Measurements from ENCODE around the gene KCNG2.
A peak's percentile ranks its signal among the peaks of the same experiment; 100 is the strongest.

The KCNG2 gene

GRCh38 chr18:79800371-79801180 is 2.8 kb downstream of the KCNG2 start:
- no peak for DNase-seq

DNA sequence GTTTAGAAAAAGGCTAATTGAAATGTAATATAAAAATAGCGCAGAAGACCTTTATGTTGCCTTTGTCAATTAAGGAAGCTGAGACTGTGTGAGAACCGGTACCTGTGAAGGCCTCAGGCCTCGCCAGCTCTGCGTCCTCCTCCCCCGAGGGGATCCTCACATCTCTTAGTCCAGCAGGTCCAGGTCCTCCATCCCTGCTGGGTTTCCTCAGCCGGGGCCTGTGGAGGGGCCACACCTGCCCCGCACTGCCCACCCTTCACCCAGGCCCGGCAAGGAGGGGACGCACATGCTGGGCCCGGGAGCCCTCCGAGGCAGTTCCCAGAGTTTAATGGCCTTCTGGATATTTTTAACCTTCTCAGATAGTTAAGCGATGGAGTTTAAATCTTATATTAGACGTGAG is 3.5 kb downstream of the KCNG2 start:
- no peak for DNase-seq

DNA sequence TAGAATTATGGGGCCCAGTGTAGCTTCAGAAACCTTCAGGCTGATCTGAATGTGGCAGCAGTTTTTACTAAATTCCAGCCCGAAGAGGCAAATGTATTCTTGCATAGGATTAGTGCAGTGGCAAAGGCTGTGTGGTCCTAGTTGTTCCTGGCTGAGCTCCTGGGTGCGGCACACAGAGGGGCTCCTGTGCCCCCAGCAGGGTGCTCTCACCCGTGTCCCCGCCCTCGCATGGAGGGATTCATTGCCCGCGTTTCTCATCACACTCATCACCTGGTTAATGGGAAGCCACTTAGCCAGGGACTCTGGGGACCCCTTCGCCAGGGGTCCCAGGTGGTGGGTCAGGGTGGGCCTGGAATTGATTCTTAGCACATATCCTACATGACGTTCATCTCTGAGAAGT is 3.9 kb downstream of the KCNG2 start:
- no peak for DNase-seq

DNA sequence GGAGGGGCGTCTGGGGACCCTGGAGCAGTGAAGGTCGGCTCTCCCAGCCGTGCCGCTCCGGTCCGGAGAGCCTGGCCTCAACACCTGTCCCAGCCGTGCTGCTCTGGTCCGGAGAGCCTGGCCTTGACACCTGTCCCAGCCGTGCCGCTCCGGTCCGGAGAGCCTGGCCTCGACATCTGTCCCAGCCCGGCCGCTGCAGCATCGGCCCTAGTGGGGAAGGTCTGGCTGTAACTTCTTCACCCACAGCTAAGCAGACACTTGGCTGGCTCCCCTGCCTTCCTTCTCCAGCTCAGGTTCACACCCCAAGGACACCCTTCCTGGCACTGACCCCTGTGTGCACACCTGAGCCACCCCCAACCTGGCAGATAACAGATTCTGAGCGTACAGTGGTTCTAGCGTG is 4.6 kb downstream of the KCNG2 start:
- DNase-seq = no peak

DNA sequence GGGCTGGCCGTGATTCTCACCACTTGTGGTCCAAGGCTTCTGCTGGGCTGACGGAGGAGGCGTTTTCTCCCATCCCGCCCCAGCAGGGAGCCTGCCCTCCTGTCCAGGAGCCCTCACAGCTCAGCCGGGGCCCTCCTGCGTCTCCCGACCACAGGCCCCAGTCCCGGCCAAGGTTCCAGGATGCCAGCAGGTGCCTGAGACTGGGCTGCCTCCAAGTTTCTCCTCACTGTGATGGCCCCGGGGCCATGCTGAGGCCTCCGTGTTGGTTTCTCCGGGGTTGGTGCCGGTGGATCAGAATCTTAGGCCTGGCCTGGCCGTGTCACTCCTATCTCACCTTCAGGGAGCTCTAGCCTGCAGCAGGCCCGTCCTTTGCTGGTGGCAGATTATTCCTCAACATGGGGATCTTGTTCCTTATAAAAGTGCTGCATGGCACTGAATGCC is 5.9 kb downstream of the KCNG2 start:
- no peak for DNase-seq

- DNase-seq = no peak
These were observed 6.5 kb downstream of the KCNG2 start for GRCh38 chr18:79804130-79804787.

- peak; percentile 44 for DNase-seq
These were observed 7.6 kb downstream of the KCNG2 start for GRCh38 chr18:79805211-79805887.

DNA sequence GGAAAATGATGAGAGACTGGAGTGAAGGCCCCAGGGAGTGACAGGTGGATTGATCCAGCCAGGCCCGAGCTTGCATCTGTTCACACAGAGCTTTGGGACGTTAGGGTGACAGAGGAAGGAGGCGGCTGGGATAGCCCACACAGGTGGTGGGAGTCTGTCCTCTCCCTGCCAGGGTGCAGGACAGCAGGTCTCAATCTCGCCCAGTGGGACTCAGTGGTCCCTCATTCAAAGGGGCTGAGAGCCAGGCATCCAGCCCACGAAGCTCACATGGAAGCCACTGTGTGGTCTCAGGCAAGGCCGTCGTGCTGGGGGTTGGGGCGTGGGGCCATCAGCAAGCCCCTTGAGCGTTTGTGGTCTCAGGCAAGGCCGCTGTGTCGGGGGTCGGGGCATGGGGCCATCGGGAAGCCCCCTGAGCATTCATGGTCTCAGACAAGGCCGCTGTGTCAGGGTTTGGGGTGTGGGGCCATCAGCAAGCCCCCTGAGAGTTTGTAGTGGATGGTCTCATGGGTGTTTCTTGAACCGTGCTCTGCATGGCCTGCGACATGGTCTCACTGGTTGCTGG is 8.3 kb downstream of the KCNG2 start:
- DNase-seq = no peak

GRCh38 chr18:79806976-79807841 is 9.5 kb downstream of the KCNG2 start:
- DNase-seq = no peak

GRCh38 chr18:79809482-79810192 is 11.9 kb downstream of the KCNG2 start:
- DNase-seq = no peak

- DNase-seq = no peak
These were observed 14.3 kb downstream of the KCNG2 start for GRCh38 chr18:79812052-79812451.

- DNase-seq = no peak
These were observed 16.6 kb downstream of the KCNG2 start for GRCh38 chr18:79814373-79814772.

GRCh38 chr18:79815657-79816056 is 17.9 kb downstream of the KCNG2 start:
- no peak for DNase-seq

DNA sequence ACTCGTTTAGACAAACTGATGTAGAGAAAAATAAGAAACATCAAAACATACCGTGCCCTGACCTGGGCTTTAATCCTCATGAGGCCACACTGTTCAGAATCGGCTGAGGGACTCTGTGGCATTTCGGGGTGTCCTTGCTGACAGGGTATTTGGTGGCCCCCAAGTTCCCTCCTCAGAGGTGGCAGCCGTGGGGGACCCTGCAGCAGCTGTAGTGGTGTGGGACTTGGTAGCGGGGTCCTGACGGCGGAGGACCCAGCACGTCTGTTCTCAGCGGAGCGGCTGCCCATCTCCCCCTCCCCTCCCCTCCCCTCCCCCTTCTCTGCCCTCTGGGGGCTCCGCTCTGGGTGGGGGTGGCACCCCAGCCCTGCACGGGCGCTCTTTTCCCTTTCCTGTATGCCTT is 18.4 kb downstream of the KCNG2 start:
- no peak for DNase-seq

DNA sequence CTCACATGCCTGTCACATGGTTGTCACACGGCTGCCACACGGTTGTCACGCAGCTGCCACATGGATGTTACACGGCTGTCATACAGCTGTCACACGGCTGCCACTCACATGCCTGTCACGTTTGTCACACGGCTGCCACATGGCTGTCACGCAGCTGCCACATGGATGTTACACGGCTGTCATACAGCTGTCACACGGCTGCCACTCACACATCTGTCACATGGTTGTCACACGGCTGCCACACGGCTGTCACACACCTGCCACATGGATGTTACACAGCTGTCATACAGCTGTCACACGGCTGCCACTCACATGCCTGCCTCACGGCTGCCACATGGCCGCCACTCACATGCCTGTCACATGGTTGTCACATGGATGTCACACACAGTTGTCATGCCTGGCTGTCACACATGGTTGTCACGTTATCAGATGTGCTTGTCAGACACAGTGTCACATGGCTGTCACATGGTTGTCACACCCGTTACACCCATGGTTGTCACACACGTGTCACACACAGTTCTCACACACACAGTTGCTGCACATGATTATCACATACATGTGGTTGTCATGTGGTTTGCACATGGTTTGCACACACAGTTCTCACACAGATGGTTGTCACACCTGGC is 19.4 kb downstream of the KCNG2 start:
- DNase-seq = no peak

DNA sequence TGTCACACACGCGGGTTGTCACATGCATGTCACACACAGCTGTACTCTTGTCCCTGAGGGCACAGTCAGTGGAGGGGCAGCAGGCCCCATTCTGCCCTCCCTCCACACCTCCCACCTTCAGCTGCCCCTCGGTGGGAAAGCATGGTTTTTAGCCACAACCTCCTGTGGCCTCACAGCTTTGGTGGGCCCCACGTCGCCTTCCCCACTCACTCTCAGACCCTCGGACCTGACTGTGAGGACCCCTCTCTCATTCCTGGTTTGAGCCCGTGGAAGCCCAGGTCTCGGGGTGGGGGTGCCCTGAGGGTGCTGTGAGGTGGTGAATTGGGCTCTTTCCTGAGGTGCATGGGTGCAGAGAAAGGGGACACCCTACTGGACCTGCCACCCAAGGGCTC is 19.9 kb downstream of the KCNG2 start:
- no peak for DNase-seq

DNA sequence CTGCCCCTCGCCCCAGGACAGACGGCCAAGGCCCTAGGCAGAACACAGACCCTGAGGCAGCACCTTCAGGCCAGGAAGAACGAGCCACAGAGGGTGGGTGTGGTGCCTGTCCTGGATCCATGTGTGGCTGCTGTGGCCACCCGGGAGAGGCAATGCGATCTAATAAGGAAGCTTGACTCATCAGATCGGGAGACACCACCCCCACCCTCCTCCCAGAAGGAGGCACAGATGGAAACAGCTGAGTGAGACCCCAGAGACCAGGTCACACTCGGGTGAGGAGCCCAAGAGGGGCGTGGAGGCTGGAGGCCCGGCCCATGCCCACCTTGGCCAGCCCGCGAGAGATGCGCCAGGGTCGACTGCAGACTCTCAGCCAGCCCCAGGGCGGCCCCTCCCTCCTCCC is 20.3 kb downstream of the KCNG2 start:
- no peak for DNase-seq

DNA sequence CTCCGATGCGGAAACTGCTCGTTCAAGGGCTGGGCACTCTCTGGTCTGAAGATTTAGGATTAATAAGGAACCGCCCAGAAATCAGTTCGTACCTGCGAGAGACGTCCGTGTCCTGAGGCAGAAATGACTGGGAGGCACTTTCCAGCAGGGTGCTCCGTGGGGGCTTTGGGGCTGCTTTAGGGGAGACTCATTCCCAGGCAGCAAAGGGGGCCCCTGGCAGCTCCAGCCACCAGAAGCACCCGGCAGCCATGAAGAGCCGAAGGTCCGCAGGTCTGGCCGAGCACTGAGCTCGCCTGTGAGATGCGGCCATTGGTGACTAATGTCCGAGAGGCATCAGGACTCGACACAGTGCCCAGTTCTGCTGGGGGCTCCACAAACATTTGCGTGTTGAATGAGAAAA is 20.9 kb downstream of the KCNG2 start:
- no peak for DNase-seq

DNA sequence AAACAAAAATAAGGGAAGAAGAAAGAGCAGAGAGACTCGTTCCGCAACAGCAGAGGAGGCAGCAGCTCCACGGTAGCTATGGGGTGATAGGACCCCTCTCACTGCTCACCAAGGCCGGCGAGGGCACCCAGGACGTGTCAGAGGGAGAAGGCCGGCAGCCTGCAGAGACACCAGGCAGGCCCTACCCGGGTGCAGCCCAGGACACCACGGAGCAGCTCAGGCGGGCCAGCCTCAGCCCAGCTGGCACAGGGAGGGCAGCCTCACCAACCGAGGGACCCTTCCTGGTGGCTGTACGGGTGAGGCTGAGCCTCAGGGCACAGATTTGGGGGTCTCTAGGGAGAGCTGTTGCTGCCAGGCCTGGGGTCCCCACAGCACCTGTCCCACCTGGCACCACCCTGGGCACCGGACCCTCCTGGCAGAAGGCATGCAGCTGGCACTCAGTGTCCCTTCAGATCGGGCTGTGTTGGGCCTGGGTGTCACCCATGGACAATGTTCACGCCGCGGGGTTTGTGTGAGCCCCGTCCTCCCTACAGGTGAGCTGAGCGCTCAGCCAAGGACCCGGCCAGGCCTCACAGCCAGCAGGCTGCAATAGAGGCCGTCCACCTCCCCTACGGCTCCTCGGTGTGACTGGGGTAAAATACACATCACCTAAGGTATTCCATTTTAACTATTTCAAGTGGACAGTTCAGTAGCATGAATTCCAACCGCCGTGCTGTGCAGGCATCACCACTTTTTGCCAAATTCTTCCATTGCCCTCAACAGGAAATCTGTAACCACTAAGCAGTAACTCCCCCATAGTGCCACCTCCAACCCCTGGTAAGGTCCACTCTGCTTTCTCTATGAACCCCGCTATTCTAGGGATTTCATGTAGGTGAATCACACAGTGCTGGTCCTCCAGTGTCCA is 21.6 kb downstream of the KCNG2 start:
- no peak for DNase-seq

GRCh38 chr18:79819968-79820351 is 22.2 kb downstream of the KCNG2 start:
- DNase-seq = peak; percentile 89

Data from RPMI8226 (cell line).